Erythroblast (primary cell): ENCODE data around the gene ZBTB21.

Source experiments
- GATA1 ChIP-seq: IDR thresholded peaks from 2 replicates; pipeline ENCODE4 v1.6.1; 2011; ENCODE audit warnings: low read depth, mild to moderate bottlenecking, control low read depth, low read length, moderate library complexity
- POLR2A ChIP-seq: IDR thresholded peaks from 2 replicates; pipeline ENCODE4 v1.6.1; 2011; ENCODE audit warnings: mild to moderate bottlenecking, low read length

- no peak for TF ChIP-seq POLR2A
- TF ChIP-seq GATA1, result no peak
Measured at GRCh38 chr21:42036313-42036712, 26.2 kb upstream of the ZBTB21 start.
